Midbrain (tissue), 1 donor: Measurements from ENCODE around the gene OST4.

Source experiments
- DNase-seq: peaks from one replicate; lab custom pipeline; 2025; lab: John Stamatoyannopoulos, UW

OST4 gene

GRCh38 chr2:27025861-27026851 lies 45.3 kb downstream of the OST4 start:
- DNase-seq: no peak

DNA sequence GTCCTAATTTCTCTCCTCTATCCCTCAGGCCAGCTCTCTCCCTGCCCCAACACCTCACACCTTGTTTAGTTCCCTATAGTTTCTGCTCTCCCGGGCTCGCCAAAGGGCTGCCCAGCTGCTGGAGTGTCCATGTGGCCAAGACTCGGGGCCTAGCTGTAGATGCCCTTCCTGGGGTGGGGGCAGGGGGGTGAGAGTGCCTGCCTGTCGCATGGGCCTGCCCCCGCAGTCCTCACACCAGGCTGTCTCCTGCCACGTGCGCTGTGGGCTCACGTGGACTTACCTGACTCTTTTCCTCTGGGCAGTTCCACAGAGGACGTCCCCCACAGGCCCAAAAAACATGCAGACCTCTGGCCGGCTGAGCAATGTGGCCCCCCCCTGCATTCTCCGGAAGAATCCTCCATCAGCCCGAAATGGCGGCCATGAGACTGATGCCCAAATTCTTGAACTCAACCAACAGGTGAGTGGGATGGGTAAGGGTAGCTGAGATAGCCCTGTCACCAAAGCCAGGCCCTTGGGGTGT lies 46.1 kb downstream of the OST4 start:
- DNase-seq: no peak

DNA sequence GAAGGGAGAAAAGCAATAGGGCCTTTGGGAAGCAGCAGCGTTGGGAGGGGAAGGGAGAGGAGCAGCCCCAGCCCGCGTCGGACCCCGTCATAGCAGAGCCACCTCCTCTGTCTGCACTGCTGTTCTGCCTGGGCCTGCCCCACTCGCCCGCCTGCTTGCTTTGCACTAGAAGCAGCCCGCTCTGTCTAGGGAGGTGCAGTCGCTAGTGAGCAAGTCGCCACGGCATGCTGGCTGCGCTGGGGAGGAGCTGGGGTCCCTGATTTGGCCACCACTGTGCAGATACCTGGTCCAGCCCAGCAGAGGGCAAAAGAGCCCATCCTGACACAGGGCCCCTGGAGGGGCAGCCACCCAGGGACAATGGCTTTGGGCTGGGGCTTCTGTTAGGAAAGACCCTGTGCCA lies 46.6 kb downstream of the OST4 start:
- DNase-seq: no peak

DNA sequence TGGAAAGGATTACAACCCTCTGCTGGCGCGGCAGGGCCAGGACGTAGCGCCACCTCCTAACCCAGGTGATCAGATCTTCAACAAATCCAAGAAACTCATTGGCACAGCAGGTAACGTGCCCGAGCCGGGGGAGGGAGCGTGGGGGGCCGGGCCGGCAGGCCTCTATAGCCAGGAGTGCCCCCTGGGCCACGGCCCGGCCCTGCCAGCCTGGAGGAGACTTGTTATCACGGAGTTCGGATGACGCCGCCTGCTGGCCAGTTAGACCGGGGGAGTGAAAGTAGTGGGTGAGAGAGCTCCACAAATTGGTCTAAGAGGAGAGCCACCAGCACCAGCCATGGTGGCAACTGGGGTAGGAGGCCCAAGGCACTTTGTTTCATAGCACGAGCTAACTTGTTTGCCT lies 47.3 kb downstream of the OST4 start:
- no peak for DNase-seq

- DNase-seq: no peak
These were observed 47.7 kb downstream of the OST4 start for GRCh38 chr2:27023740-27024139.

GRCh38 chr2:27021253-27022049 lies 50.0 kb downstream of the OST4 start:
- DNase-seq: no peak
